GM10266 (cell line): Measurements from ENCODE around the gene CD19.

Experiments
- DNase-seq: peaks from one replicate; pipeline ENCODE4 v3.0.0; 2012; ENCODE audit errors: extremely low spot score
- CTCF ChIP-seq: IDR thresholded peaks from 2 replicates; pipeline ENCODE4 v1.5.1; 2012; ENCODE audit warnings: mild to moderate bottlenecking, low read depth; ENCODE audit not compliant: control insufficient read depth, insufficient read depth; ENCODE audit errors: missing control alignments

The CD19 gene

GRCh38 chr16:28901862-28902261 lies 29.9 kb upstream of the CD19 start:
- DNase-seq: no peak

GRCh38 chr16:28902909-28903308 lies 28.9 kb upstream of the CD19 start:
- no peak for DNase-seq

More at GRCh38 chr16:28901862-28902261, 29.9 kb upstream of the CD19 start:
- no peak for TF ChIP-seq CTCF

GRCh38 chr16:28903344-28904042 lies 28.3 kb upstream of the CD19 start:
- TF ChIP-seq CTCF: no peak
- no peak for DNase-seq

More at GRCh38 chr16:28902909-28903308, 28.9 kb upstream of the CD19 start:
- TF ChIP-seq CTCF: no peak

- TF ChIP-seq CTCF: no peak
- no peak for DNase-seq
These were observed 27.4 kb upstream of the CD19 start for GRCh38 chr16:28904363-28904762.

- TF ChIP-seq CTCF: no peak
These were observed 26.9 kb upstream of the CD19 start for GRCh38 chr16:28904828-28905227.

GRCh38 chr16:28905229-28905754 lies 26.5 kb upstream of the CD19 start:
- no peak for TF ChIP-seq CTCF
- no peak for DNase-seq

More at GRCh38 chr16:28904828-28905227, 26.9 kb upstream of the CD19 start:
- DNase-seq: no peak

GRCh38 chr16:28905800-28906372 lies 25.9 kb upstream of the CD19 start:
- no peak for DNase-seq
- no peak for TF ChIP-seq CTCF
